Measurements from ENCODE around the gene CBARP. TPM values are rescaled to one million over a fixed set of nuclear protein-coding genes. Genes with fewer than 3 reads are reported as not detected.

Gene CBARP
- total and polyA plus RNA-seq, 2 donors (not counting 3 experiments of a cell fraction or from before 2014, with no cell fraction given) = 3.5 to 9.2 TPM

DNA sequence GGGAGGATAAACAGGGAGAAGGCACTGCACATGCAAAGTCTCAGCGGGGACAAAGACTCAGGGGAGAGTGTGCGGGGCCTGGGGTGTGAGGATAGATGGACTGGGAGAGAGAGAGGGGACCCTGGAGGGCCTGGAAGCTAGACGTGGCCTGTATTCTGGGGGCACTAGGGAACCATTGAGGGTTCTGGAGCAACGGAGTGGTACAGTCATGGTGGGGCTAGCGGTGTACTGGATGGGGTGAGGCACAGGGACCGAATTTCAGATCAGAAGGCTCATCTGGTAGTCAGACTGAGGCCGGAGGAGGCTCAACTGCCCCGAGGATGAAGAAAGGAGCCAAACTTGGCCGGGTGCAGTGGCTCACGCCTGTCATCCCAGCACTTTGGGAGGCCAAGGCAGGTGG, 55.7 kb downstream of the CBARP start:
- no peak for DNase-seq (ENCODE audit: low read depth, low spot score)
- Histone ChIP-seq H3K9ac (replicated peaks; ENCODE audit: extremely low read depth, insufficient read depth, low read length) (no peak overlapping the region), H4K20me1 (replicated peaks; ENCODE audit: control insufficient read depth, extremely low read depth, insufficient read depth, low read length) (no peaks in the 10 kb centered on the region), H2AFZ (ENCODE audit: low read depth, low read length) (no peak overlapping the region), H3K79me2 (ENCODE audit: control insufficient read depth, insufficient read depth, low read length) (no peaks in the 10 kb centered on the region), H3K9me3 (replicated peaks; ENCODE audit: control insufficient read depth, insufficient read depth, low read length) (no peaks in the 10 kb centered on the region), H3K27me3 (ENCODE audit: control insufficient read depth in 2 of 2, insufficient read depth in 2 of 2, low read length in 2 of 2) (no peaks in the 10 kb centered on the region), H3K4me2 (ENCODE audit: insufficient read depth, low read length) (no peak overlapping the region), H3K9me1 (replicated peaks; ENCODE audit: control insufficient read depth, extremely low read depth, insufficient read depth, low read length) (no peaks in the 10 kb centered on the region), H3K36me3 (ENCODE audit: control insufficient read depth in 2 of 2, extremely low read depth in 1 of 2, insufficient read depth in 2 of 2, low read length in 2 of 2) (no peaks in the 10 kb centered on the region), H3K4me1 (ENCODE audit: control insufficient read depth, extremely low read depth, insufficient read depth, low read length) (peaks cover 30% of the 10 kb centered on the region), H3K4me3 (replicated peaks in 1 of 3; ENCODE audit: insufficient read depth in 1 of 3, low read depth in 1 of 3, low read length in 3 of 3) (no peak overlapping the region), H3K27ac (ENCODE audit: insufficient read depth, low read depth, low read length) (no peak overlapping the region)
- TF ChIP-seq, protein P1, sequence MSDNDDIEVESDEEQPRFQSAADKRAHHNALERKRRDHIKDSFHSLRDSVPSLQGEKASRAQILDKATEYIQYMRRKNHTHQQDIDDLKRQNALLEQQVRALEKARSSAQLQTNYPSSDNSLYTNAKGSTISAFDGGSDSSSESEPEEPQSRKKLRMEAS (IDR thresholded peaks at IDR 0.05; ENCODE audit: insufficient read depth, insufficient read length) = no peak
- TF ChIP-seq JUN (IDR thresholded peaks at IDR 0.05; ENCODE audit: borderline replicate concordance, insufficient read depth, insufficient read length, low read depth) (no peak), POLR2AphosphoS5 (IDR thresholded peaks at IDR 0.05; ENCODE audit: insufficient read depth, low read depth, low read length) (no peak), GATA2 (IDR thresholded peaks at IDR 0.05; ENCODE audit: insufficient read depth, insufficient read length, low read depth, low read length) (no peak), FOS (IDR thresholded peaks at IDR 0.05; ENCODE audit: borderline replicate concordance, insufficient read depth, low read length) (no peak), POLR2A (IDR thresholded peaks at IDR 0.05; ENCODE audit: low read depth, low read length) (no peak), MYC (IDR thresholded peaks at IDR 0.05; ENCODE audit: low read depth, low read length) (no peak)
- TF ChIP-seq, protein P2, sequence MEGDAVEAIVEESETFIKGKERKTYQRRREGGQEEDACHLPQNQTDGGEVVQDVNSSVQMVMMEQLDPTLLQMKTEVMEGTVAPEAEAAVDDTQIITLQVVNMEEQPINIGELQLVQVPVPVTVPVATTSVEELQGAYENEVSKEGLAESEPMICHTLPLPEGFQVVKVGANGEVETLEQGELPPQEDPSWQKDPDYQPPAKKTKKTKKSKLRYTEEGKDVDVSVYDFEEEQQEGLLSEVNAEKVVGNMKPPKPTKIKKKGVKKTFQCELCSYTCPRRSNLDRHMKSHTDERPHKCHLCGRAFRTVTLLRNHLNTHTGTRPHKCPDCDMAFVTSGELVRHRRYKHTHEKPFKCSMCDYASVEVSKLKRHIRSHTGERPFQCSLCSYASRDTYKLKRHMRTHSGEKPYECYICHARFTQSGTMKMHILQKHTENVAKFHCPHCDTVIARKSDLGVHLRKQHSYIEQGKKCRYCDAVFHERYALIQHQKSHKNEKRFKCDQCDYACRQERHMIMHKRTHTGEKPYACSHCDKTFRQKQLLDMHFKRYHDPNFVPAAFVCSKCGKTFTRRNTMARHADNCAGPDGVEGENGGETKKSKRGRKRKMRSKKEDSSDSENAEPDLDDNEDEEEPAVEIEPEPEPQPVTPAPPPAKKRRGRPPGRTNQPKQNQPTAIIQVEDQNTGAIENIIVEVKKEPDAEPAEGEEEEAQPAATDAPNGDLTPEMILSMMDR (IDR thresholded peaks at IDR 0.05; ENCODE audit: extremely low read depth in 1 of 2, insufficient read depth in 1 of 2, low read depth in 1 of 2, low read length in 2 of 2) = no peak
- ChIA-PET CTCF (no interaction called here), POLR2A (no interaction called here)
- intact Hi-C loops (cut with micrococcal nuclease) (loop anchor here (5.0 kb wide), 1 partner anchor 160 kb away; the partner anchor contains the start of genes RNU6-2 and TMEM259), dilution Hi-C loops (cut with MboI; ENCODE audit: extremely low pct_ligation_motif_present, low sequenced_read_pairs) (no loop called here)
- no peak for FAIRE-seq
- no TSS peak for BruUV-seq (replicated peaks)
